AG09309 (cell line): ENCODE data around the gene PPIL6.

Experiments used
- DNase-seq: peaks from one replicate; pipeline ENCODE4 v3.0.0-alpha.2; 2010; ENCODE audit warnings: low read depth
- H3K4me3 ChIP-seq: 2 replicates; pipeline ENCODE4 v1.5.1; 2011; ENCODE audit warnings: mild to moderate bottlenecking, low read depth, low read length, moderate library complexity; ENCODE audit not compliant: control insufficient read depth
- CTCF ChIP-seq: IDR thresholded peaks from 2 replicates; pipeline ENCODE4 v1.5.1; 2011; ENCODE audit warnings: mild to moderate bottlenecking, low read depth, low read length, inconsistent platforms; ENCODE audit not compliant: insufficient read depth, control insufficient read depth; ENCODE audit errors: missing control alignments

The PPIL6 gene

GRCh38 chr6:109454496-109455436 is 14.3 kb upstream of the PPIL6 start:
- TF ChIP-seq CTCF = no peak
- peak overlapping the region; percentile 95 for H3K4me3 ChIP-seq
- no peak for DNase-seq

- no peak for TF ChIP-seq CTCF
- H3K4me3 ChIP-seq = peak overlapping the region; percentile 95
- no peak for DNase-seq
Measured at GRCh38 chr6:109453594-109454495, 13.4 kb upstream of the PPIL6 start.

DNA sequence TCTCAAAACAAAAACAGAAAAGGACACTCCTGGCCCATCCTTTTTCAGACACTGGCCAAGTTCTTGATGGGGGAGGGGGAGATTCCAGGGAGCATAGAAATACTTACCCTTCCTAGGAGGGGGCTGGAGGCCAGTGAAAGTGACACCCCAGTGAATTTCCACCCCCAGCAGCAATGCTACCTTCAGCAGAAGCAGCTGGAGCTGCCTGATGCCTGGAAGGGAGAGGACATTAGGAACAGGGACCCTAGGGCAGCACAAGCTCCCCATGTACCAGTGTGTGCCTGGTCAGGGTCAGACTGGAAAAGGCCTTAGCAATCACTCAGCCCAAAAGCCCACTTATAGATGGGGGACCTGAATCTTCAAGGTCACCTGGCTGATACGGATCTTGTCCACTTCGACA is 12.7 kb upstream of the PPIL6 start:
- H3K4me3 ChIP-seq = no peak overlapping the region
- no peak for DNase-seq

GRCh38 chr6:109452181-109452580 is 11.8 kb upstream of the PPIL6 start:
- H3K4me3 ChIP-seq = no peak overlapping the region
- TF ChIP-seq CTCF = no peak
- DNase-seq = no peak

More for the DNA sequence above, 12.7 kb upstream of the PPIL6 start:
- no peak for TF ChIP-seq CTCF

GRCh38 chr6:109451376-109451775 is 10.9 kb upstream of the PPIL6 start:
- DNase-seq = no peak
- no peak for TF ChIP-seq CTCF
- H3K4me3 ChIP-seq = no peak overlapping the region

DNA sequence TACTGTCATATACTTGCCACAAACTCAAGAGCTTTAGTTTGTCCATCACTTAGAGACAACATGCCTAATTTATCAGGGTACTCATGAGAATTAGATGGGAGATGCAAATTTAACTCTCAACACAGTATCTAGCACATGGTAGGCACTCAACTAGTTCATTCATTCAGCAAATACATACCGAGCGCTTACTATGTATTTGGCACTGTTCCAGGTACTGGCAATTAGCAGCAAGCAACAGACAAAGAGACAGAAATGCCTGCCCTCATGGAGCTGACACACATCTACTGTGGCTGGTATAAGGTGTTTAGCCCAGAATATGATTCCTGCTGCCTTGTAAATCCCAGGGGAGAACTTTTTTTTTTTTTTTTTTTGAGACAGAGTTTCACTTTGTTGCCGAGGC is 10.4 kb upstream of the PPIL6 start:
- DNase-seq = no peak

More for the DNA sequence above, 10.4 kb upstream of the PPIL6 start:
- no peak for TF ChIP-seq CTCF
- H3K4me3 ChIP-seq = no peak overlapping the region
